GM19351 (cell line): ENCODE data around the gene EAF2.

Experiments
- ATAC-seq: cut with Tn5 transposase; IDR thresholded peaks from one replicate; pipeline ENCODE4 v1.9.1; 2021; ENCODE audit warnings: mild to moderate bottlenecking, moderate library complexity; ENCODE audit not compliant: unreplicated experiment

Gene EAF2

DNA sequence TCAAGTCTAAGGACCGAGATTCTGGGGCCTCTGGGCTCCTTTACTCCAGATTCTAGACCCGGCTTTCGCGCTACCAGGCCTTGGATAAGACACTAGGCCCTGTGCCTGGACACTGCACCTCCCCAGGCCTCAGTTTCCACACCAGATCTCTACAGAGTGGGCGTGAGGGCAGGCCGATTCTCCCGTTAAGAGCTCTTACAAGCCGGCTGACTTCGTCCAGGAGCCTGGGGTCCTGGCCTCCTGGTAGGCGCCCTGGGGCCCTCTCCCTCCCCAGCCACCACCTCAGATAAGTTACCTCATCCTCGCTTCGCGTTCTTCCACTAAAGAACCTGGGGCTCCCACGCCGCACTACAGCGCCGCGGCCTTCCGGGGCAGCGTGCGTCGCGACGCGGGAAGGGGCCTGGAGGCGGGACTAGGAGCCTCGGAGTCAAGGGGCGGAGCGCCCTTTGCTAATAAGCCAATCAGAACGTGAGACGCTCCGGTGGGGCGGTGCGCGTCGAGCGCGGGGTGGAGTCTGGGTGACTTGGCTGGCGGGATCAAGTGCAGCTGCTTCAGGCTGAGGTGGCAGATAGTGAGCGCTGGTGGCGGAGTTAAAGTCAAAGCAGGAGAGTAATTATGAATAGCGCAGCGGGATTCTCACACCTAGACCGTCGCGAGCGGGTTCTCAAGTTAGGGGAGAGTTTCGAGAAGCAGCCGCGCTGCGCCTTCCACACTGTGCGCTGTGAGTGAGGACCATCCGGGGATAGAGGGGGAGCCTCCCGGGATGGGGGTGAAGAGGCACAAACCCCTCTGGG is at the start of gene EAF2, which contains the start of gene IQCB1:
EAF2 (plus strand) TSS at position 539 of the 794 bp plus-strand sequence; CDS start at position 616, 77 bp downstream.
IQCB1 (minus strand) TSS at position 390 of the 794 bp plus-strand sequence. CDS start 6,100 bp downstream, outside the sequence.
- peak; percentile 95 for ATAC-seq

DNA sequence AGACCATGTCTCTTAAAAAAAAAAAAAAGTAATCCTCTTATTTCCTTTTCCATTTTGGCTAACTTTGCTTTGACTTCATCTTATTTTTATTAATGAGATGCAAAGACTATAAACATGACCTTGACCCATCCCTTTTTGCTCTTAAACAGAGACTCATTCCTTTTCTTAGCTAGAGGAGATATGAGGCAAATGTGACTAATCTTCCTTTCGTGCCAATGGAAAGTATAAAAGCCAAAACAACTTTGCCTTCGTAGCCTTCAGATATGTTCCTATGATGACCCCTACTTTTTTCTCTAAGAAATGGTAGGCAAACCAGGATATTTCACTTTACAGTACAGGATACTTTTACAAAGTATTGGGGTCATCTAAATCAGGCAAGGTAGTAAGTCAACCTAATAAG is 48.5 kb upstream of the EAF2 start:
- no peak for ATAC-seq

GRCh38 chr3:121793078-121793477 is 41.9 kb upstream of the EAF2 start:
- peak; percentile 66 for ATAC-seq

DNA sequence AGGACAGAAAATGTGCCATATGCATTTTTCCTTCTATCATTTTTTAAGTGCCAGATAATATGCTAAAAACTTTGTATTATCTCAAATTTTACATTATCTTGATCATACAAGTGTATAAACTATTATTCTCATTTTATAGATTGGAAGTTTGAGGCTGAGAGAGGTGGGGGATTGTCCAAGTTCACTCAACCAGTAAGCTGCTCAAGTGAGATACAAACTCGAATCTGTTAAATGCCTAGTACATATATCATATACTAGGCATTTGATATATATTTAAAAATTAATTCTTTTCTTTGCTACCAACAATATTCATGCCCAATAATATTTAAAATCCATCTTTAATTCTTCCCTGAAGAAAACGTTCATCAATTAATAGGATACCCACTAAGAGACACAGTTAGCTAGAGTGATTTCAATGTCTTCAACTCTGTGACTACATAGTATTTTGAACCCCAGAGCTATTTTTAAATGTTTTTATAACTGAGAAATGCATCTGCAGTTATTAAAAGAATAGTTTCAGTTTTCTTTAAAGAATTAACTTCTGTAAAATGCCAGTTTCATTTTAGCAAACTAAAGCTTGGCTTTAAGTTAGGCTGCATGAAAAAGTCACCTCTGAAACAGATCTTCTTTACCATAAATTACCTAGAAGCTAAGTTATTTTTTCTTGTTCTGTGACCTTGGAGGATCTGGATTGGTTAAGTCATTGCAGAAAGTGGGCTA is 40.6 kb upstream of the EAF2 start:
- peak; percentile 47 for ATAC-seq

DNA sequence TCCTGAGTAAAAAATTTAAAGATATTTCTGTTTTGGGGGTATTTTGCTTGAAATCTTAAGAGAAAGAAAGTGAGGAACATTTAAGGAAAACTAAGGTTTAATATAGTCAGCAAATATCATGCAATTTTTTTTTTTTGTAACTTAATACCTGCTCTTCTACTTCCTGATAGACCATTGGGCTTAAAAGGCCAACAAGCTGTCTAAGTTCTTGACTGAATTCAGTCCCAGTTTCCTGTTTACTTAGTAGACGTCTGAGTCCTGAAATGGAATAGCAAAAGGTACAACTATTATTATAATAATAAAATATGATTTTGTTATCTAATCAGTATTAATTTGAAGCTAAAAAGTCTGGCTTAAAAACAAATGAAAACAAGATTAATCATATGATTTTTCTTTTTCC is 38.0 kb upstream of the EAF2 start:
- ATAC-seq: no peak

DNA sequence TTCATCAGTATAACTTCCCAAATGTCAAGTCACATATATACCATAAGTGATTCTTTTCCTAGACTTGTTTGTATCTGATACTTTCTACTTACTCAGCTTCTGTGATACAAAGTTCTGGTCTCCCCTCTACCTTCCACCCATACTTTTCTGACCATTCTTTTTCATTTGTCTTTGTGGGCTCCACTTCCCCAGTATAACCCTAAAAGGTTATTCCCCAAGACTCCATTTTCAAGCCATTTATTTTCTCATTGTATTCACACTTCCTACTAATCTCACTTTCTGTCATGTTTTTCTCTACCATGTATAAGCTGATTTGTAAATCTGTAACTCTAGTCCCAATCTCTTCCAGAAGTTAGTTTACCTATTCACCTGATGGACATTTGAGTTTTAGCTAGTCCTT is 34.1 kb upstream of the EAF2 start:
- no peak for ATAC-seq

DNA sequence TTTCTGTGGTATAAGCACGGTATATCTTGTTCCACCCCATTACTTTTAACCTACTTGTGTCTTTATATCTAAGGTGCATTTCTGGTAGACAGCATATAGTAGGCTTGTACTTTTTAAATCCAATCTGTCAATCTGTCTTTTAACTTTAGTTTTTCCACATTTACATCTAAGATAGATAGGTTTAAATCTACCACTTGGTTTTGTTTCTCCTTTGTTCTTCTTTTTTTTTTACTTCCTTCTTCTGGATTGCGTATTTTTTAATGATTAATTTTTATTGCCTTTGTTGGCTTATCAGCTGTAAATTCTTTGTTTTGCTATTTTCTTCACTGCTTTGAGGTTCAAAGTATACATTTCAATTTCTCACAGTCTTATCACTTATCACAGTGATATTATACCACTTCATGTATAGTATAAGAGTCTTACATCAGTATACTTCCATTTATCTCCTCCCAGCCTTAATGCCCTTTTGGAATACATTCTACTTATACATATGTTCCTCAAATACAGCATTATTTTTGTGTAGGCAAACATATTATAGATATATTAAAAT is 31.2 kb upstream of the EAF2 start:
- ATAC-seq: no peak

DNA sequence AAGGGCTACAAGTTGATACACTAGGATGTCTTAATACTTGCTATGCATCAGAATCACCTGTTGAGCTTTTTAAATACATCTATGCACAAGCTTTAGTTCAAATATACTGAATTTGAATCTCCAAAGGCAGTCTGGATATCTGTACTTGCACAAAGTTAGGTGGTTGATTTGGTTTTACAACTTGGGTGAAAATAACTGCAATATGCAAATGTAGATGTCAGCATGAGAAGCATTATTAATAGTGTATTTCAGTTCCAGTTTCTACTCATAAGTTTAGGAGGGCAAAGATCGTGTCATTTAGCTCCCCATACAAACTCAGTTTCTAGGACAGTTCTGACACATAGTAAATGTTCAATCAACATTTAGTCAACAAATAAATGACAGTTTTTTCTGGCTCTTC is 25.8 kb upstream of the EAF2 start:
- peak; percentile 98 for ATAC-seq

DNA sequence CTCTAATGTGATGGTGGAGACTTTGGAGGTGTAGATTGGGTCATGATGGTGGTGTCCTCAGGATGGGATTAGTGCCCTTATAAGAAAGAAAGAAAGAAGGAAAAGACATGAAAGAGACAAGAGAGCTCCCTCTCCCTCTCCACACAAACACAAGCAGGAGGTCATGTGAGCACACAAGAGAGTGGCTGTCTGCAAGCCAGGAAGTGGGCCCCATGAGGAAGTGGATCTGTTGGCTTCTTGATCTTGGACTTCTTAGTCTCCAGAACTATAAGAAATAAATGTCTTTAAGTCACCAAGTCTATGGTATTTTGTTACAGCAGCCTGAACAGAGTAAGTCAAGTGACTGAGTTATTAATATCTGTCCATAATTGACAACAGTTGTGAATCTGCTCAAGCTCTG is 17.3 kb upstream of the EAF2 start:
- ATAC-seq: no peak

DNA sequence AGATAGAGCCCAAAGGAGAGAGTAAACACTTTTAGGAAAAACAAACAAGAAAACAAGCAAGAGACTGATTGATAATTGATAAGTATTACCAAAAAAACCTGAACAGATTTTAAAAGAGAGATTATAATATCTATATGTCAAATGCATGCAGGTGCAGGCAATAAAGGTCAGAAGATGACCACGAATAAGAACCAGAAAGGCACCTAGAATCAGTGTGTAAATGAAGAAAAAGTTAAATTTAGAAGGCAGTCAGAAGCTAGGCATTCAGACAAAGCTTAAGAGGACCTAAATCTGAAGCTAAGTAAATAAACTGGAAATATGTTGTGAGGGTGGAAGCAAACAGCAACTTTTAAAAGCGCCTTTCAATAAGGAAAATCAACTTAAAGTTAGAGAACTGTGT is 16.4 kb upstream of the EAF2 start:
- ATAC-seq: no peak

GRCh38 chr3:121819236-121819635 is 15.8 kb upstream of the EAF2 start:
- ATAC-seq: no peak

DNA sequence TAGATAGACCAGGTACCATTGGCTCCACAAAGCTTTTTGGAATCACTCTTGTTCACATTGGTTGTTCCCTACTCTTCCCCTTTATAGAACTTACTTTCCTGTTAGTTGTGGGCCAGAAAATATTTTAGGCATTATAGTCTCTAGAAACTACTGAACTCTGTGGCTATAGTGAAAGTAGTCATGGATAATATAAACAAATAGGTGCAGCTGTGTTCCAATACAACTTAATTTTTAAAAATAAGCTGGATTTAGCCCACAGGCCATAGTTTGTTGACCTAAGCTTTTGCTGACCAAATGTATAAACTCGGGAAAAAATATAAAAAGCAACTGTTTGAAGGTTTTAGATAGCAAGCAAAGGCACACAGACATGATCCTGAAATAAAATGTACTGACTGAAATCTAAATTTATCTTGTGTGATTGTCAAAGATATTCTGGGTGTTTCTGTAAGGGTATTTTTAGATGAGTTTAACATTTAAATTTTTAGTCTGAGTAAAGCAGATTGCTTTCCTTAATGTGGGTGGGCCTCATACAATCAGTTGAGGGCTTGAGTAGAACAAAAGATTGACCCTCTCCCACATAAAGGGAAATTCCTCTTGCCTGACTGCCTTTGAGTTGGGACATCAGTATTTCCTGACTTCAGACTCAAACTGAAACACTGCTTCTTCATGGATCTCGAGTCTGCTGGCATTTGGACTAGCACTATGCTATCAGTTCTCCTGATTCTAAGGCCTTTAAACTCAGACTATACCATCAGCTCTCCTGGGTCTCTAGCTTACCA is 13.4 kb upstream of the EAF2 start:
- ATAC-seq: no peak

DNA sequence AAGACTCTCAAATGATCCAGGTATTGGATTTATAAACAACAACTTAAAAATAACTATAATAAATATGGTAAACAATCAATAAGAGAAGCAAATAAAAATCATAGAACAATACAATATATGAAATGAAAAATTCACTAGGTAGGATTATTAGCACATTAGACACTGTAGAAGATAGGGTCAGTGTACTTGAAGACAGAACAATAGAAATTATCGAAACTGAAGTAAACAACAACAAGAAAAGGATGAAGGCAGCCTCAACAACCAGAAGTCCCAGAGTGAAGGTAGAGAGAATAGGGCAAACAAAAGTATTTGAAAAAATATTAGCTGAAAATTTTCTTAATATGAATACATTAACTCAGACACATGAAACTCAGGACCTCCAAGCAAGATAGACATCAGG is 12.0 kb upstream of the EAF2 start:
- ATAC-seq: no peak

- no peak for ATAC-seq
These were observed 795 bp upstream of the EAF2 start for GRCh38 chr3:121834157-121834670.

GRCh38 chr3:121835465-121835801 is 424 bp downstream of the EAF2 start:
- peak; percentile 14 for ATAC-seq

GRCh38 chr3:121836064-121836463 is 1.1 kb downstream of the EAF2 start:
- no peak for ATAC-seq

GRCh38 chr3:121836481-121836880 is 1.5 kb downstream of the EAF2 start:
- no peak for ATAC-seq

GRCh38 chr3:121839962-121840361 is 5.0 kb downstream of the EAF2 start:
- no peak for ATAC-seq

DNA sequence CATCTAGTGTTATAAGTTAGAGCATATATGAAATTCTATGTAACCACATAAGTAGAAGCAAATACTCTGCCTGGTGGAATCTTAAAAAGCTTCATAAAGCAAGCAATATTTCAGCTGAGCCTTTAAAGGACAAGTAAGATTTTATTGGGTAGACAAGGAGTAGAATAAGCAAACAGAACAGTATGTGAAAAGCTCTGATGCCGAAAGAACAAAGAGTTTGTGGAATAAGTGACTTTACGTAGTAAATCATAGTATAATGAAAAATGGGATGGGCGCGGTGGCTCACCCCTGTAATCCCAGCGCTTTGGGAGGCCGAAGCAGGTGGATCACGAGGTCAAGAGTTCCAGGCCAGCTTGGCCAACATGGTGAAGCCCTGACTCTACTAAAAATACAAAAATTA is 9.9 kb downstream of the EAF2 start:
- no peak for ATAC-seq

DNA sequence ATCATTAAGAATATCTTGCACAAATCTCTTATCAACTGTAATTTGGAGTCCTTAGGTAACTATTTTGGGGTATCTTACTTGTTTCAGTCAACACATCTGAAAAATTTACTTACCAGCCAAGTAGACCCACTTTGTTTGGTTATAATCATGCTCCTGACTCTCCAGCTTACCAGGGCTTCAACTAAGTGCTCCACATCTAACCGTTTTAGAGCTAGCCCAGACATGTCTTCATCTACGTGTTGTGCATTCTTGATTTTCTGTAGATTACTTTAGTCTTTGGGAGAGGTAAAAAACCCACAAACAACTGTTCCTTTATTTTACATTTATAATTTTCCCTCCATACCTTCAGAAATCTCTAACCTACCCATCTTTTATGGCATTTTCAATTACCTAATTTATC is 17.2 kb downstream of the EAF2 start:
- ATAC-seq: no peak

GRCh38 chr3:121855555-121855954 is 20.5 kb downstream of the EAF2 start:
- no peak for ATAC-seq
